KOPT-K1 (cell line): ENCODE data around the gene NEURL1.

Experiments used
- H3K27ac ChIP-seq: fragments of 200-600 bp; sonication (generic); 2 replicates; pipeline ENCODE4 v1.5.1; 2016; ENCODE audit warnings: antibody characterized with exemption, mild to moderate bottlenecking, low read depth, low read length; ENCODE audit not compliant: poor library complexity, severe bottlenecking
- H3K36me3 ChIP-seq: fragments of 200-600 bp; sonication (generic); 2 replicates; pipeline ENCODE4 v1.5.1; 2017; ENCODE audit warnings: antibody characterized with exemption, mild to moderate bottlenecking, low read length, moderate library complexity; ENCODE audit not compliant: insufficient read depth
- H3K9me3 ChIP-seq: fragments of 200-600 bp; sonication (generic); 2 replicates; pipeline ENCODE4 v1.5.1; 2017; ENCODE audit warnings: antibody characterized with exemption, low read length, mild to moderate bottlenecking; ENCODE audit not compliant: insufficient read depth, poor library complexity, severe bottlenecking

The NEURL1 gene

DNA sequence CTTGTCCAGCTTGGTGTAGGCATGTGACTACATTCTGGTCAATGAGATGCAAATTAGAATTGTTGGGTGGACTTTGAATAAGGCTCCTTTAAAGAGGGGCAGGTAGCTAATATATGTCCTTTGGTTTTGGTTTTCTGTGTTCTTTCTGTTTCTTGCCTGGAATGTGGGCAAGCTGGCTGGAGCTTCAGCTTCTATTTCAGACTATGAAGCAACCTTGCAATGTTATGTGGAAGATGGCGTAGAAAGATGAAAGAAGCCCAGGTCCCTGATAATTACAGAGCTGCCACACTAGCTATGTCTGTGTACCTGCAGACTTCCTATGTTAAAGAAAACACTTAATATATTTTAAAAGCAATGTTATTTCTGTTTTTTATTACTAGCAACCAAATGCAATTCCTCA lies 46.2 kb downstream of the NEURL1 start:
- no peaks in the 10 kb centered on the region for H3K9me3 ChIP-seq
- H3K36me3 ChIP-seq = no peaks in the 10 kb centered on the region
- H3K27ac ChIP-seq = no peak overlapping the region

DNA sequence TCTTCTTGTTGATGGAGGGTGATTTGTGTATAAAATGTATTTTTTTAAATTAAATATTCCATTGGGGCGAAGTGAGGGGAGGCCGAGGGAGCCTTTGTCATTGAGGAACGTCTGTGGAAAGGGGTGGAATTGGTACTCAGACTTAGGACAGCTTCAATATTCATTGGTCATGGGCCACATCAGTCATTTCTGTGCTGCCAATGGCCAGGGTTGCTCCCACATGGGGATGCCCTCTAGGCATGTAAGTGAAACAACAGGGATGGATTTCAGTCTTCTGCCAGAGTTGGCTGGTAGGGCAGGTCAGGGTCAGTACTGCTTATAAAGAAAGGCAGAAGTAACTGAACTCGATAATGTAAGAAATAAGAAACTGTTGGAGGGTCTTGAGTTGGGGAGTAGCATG lies 47.2 kb downstream of the NEURL1 start:
- Histone ChIP-seq H3K36me3 (no peaks in the 10 kb centered on the region), H3K9me3 (no peaks in the 10 kb centered on the region), H3K27ac (no peak overlapping the region)

DNA sequence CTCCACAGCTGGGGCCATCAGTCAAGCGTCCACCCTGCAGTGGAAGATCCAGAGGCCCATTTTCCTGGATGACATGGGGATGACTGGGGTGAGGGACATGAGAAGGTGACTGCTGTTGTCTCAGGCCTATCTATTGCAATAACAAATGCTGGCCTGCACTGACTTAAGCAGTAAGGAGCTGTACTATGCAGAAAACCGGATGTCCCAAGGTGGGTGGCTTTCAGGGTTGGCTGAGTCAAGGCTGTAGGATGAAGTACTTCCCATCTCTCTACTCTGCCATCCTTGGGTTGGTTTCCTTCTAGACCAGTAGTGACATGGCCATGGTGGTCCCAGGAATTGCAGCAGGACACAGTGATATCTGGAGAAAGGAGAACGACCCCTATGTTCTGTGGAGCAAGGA lies 48.1 kb downstream of the NEURL1 start:
- no peak overlapping the region for H3K27ac ChIP-seq
- H3K36me3 ChIP-seq = no peaks in the 10 kb centered on the region
- no peaks in the 10 kb centered on the region for H3K9me3 ChIP-seq

DNA sequence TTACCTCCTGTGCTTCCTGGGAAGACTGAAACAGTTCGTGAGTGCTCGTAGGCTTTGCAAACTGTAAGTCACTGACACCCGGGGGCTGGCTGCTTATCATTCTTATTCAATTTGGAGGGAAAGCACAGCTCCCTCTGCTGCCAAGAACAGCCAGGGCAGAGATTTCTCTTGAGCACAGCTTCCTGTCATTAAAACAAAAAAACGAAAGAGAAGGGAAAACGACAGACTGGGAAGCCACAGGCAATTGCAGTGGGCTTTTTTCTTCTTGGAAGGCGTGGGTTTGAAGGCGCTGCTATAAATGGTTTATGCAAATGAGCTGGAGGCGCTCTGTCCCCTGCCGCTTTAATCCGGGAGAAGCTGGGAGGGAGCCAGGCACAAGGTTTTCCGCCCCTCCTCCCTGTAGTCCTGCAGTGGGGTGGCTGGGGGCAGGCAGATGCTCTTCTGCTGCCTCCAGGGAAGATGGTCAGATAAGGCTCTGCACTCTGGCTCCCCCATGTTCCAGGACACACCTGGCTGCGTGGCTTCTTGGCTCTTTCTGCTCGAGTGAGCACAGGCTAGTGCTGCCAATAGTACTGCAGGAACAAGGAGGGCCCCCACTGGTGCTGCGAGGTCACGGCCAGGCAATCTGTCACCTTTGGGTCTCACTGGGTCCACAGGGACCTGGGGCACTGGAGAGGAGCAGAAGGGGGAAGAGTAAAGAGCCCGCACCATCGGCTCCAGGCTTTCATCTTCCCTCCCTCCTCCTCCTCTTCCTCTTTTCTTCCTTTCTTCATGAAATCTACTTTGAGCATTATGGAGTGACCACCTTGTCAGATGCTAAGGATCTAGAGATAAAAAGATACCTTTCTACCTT lies 49.5 kb downstream of the NEURL1 start:
- Histone ChIP-seq H3K27ac (no peak overlapping the region), H3K36me3 (no peaks in the 10 kb centered on the region), H3K9me3 (no peaks in the 10 kb centered on the region)

DNA sequence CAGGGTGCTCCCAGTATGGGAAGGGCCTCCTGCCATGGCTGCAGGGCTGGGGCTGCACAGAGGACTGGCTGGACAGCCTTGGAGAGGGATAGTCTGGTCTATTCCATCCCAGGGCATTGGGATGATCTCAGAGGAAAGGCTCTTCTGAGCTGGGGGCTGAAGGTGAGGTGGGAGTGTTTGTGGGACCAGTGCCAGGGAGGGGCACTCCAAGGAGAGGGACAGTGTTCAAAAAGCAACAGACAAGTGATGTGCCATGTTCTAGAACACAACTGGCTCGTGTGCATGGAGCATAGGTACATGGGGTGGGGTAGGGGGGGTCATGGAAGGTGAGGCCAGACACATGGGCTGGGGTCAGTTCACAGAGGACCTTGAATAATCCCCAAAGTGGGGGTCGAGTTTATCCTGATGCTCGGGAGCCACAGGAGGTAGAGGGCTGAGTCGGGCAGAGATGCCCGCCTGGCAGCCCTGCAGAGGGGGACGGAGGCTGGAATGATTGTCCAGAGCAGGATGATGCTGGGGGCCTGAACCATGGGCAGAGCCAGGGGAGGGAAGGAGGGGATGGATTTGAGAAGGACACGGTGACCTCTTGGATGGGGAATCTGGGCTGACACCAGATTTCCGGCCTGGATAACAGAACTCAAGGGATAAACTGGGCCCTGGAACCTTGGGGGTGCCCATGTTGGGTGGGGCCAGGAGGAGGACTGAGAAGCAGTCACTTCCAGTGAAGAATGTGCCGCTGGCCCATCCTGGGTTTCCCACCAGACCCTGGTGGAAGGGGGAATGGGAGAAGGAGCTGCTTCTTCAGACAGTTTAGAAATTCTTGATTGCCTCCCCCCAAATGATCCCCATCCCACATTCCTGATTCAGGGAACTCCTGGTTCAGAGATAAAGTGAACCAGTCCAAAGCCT lies 50.4 kb downstream of the NEURL1 start:
- H3K27ac ChIP-seq = no peak overlapping the region
- no peaks in the 10 kb centered on the region for H3K9me3 ChIP-seq
- no peaks in the 10 kb centered on the region for H3K36me3 ChIP-seq

DNA sequence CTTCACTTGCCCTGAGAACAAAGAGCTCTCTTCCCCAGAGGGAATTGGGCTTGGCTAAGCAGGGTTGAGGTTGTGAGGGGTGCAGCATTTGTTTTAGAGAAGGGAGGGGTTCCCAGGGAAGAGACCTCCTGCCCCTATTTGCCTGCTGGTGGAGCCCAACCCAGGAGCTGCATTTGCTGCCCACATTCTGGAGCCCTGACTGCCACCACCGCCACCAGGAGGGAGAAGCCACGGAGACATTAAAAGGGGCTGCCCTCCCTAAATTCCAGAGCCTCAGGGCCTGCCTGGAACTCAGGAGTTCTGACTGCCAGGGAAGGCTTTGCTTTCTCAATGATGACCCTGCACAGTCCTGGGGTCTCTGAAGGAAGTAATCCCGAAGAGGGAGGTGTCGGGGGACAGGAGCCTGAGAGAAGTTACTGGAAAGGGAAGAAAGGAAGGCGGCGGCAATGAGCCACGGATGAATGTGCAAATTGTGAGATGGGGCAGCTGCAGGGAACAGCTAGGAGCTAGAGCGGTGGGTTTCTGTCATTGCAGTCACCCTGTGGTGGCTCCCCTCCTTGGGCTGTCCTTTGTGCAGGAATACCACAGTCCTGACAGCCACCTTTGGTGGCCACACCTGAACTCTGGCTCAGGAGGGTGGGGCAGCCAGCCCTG lies 51.3 kb downstream of the NEURL1 start:
- Histone ChIP-seq H3K27ac (no peak overlapping the region), H3K9me3 (no peaks in the 10 kb centered on the region), H3K36me3 (no peaks in the 10 kb centered on the region)

DNA sequence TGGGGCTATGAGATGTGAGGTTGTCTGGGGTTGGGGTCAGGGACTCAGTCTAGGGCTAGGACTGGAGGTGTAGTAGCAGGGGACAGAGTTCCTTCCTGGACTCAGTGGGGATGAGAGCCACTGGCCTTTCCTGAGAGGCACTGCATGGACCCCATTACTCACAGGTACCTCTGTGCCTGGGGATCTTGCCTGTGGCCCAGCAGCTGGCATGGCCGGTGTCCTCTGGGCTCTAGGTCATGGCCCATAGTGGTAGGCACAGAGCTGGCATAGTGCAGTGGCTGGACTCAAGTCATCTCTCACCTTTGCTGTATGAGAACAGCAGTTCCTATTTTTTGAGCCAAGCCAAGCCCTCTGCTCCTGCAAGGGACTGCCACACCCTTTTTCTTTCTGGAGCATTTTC lies 51.9 kb downstream of the NEURL1 start:
- Histone ChIP-seq H3K36me3 (no peaks in the 10 kb centered on the region), H3K27ac (no peak overlapping the region), H3K9me3 (no peaks in the 10 kb centered on the region)

DNA sequence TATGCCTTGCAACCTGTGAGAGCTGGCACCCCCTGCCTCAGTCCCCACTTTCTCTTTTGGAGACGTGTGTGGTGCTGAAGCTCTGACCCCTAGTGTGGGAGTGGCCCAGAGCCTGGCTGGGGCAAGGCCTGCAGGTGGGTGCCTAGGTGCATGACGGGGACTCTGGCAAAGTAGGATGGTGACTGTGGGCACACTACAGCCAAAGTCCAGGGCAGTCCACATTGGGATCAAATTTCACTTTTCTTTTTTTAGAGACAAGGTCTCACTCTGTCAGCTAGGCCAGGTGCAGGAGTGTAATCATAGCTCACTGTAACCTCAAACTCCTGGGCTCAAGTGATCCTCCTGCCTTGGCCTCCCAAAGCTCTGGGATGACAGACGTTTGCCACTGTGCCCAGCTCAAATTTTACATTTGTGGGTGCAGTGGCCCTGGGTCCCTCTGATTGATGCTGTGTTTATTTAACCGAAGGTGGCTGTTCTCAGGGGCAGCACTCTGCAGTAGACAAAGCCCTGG lies 52.3 kb downstream of the NEURL1 start:
- Histone ChIP-seq H3K9me3 (no peaks in the 10 kb centered on the region), H3K27ac (no peak overlapping the region), H3K36me3 (no peaks in the 10 kb centered on the region)

DNA sequence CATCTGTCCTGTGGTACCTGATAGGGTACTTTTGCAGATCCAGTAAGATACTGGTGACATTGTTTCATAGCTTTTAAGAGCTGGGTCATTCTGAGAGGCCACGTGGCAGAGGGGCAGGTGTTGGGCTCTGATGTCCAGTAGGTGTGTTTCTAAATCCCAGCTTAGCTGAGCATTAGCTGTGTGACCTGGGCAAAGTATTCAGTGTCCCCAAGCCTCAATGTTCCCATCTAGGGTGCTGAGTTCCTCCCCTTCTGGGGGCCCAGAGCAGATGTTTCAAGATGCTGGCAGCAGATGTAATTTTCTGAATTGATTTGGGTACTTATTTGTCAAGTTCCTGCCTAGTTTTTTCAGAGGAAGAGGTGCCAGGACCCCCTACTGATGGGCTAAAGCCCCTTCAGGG lies 52.9 kb downstream of the NEURL1 start:
- Histone ChIP-seq H3K9me3 (no peaks in the 10 kb centered on the region), H3K27ac (no peak overlapping the region), H3K36me3 (no peaks in the 10 kb centered on the region)

DNA sequence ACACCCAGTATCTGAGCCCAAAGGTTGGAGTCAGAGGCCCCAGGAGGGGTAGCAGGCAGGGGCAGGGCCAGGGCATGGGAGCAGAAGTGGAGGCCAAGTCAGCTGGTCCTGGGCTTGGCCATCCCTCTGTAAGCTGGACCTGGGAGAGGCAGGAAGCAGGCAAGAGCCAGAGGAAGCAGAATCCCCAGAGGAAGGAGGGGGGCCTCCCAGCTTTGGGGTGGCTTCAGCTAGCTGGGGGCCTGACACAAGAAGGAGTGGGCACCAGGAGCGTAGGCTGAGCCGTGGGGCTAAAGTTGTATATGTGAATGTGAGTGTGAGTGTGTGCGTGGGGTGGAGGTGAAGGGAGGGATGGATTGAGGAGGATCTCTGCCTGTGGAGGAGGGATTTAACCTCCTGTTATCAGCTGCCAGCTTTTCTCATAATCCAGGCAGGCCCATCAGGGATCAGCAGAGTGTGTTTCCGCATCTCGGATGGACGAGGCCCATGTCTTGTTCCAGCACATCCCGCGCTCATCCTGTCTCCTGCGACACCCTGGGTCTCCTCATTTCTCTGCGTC lies 54.0 kb downstream of the NEURL1 start:
- no peaks in the 10 kb centered on the region for H3K36me3 ChIP-seq
- H3K9me3 ChIP-seq = no peaks in the 10 kb centered on the region
- H3K27ac ChIP-seq = no peak overlapping the region

DNA sequence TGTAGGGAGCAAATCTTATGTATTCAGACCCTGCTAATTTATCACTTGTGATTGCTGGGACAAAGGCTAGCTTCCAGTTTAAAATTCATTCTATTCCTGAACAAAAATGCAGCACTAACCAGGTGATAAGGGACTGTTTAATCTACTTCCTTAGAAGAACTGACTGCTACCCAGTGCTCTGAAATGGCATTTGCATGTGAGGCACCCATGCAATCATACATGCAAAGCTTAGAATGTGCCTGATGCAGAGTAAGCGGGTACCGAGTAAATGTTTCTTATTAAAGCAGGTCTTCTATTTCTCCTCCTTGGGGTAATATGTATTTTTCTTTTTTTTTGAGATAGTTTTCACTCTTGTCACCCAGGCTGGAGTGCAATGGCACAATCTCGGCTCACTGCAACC lies 54.5 kb downstream of the NEURL1 start:
- H3K9me3 ChIP-seq = no peaks in the 10 kb centered on the region
- no peaks in the 10 kb centered on the region for H3K36me3 ChIP-seq
- no peak overlapping the region for H3K27ac ChIP-seq

DNA sequence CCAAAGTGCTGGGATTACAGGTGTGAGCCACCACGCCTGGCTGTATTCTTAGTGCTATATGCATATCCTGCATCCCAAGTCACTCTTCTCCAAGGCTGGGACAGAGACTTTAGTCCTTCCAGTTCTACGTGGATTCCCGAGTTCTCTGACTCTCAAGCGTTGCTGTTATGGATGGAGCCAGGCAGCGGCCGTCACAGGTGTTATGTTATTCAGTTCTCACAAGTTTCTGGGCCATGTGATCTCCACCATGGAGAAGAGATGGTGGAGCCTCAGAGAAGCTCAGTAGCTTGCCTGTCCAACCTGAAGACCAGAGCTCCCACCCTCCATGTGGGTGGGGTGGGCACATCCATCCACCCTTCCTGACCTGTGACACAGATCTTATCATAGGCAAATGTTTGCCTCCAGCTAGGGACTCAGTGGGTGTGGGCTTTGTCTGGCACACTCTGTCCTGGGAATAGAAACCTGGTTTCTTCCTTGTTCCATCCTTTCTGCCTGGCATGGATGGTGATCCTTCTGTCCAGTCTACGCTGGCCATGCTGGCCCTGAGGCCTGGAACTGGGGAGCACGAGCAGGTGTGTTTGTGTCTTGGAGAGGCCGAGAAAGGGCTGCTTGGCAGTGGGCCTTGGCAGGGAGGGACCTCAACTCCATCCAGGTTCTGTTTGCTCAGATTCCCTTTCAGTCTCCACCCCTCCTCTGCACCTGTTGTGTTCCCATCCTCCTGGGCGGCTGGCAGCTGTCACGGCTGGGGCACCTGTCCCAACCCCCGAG lies 55.3 kb downstream of the NEURL1 start:
- Histone ChIP-seq H3K36me3 (no peaks in the 10 kb centered on the region), H3K9me3 (no peaks in the 10 kb centered on the region), H3K27ac (no peak overlapping the region)

DNA sequence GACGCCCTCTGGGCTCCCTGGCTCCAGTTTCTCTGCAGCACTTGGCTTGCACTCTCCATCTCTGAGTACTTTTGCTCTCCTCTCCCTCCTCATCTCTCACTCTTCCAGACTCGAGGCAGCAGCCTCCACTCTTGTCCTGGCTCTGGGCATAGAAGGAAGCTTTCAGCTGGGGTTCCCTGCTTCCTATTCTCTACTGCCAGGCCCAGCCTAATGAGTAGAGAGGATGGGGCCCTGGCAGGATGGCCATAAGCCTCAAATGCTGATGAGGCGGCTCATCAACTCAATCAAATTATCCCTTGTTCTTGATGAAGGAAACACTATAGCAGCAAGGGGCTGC lies 55.8 kb downstream of the NEURL1 start:
- no peak overlapping the region for H3K27ac ChIP-seq
- H3K9me3 ChIP-seq = no peaks in the 10 kb centered on the region
- no peaks in the 10 kb centered on the region for H3K36me3 ChIP-seq

DNA sequence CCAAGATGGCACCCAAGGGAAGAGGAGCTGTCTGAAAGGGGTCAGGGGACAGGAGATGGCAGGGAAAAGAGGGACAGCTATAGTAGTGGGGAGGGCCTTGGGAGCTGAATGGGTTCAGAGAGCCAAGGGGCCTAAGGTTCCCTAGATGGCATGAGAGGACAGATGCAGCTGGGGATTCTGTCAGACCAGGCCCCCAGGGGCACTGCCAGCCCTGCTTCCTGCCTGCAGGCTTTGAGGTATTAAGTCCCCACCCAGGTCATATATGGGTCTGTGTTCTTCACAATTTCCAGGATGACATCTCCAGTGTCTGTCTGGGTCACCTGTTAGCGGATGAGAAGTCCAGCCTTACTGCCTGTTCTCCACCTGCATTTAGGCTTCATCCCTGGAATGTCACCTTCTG lies 56.7 kb downstream of the NEURL1 start:
- H3K36me3 ChIP-seq = no peaks in the 10 kb centered on the region
- no peak overlapping the region for H3K27ac ChIP-seq
- no peaks in the 10 kb centered on the region for H3K9me3 ChIP-seq
